NCI-H748 treated with DMSO at 0.1 percent for 48 hours (cell line): ENCODE results near the gene TDRD6.

Source experiments
- DNase-seq: peaks from one replicate; lab custom pipeline; 2025; lab: John Stamatoyannopoulos, UW

TDRD6 gene

DNA sequence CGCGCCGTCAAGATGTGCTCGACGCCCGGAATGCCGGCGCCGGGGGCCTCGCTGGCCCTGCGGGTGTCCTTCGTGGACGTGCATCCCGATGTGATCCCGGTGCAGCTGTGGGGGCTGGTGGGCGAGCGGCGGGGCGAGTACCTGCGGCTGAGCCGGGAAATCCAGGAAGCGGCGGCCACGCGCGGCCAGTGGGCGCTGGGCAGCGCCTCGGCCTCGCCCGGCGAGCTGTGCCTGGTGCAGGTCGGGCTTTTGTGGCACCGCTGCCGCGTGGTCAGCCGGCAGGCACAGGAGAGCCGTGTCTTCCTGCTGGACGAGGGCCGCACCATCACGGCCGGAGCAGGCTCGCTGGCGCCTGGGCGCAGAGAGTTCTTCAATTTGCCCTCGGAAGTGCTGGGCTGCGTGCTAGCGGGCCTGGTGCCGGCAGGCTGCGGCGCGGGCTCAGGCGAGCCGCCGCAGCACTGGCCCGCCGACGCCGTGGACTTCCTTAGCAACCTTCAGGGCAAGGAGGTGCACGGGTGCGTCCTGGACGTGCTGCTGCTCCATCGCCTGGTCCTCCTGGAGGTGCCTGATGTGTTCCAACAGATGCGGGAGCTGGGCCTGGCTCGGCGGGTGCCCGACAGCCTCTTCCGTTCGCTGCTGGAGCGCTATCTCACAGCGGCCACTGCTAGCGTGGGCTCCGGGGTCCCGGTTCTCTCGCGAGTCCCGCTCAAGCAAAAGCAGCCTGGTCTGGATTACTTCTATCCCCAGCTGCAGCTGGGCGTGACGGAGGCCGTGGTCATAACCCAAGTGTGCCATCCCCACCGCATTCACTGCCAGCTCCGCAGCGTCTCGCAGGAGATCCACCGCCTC, 656 bp downstream of the TDRD6 start:
- DNase-seq: no peak

DNA sequence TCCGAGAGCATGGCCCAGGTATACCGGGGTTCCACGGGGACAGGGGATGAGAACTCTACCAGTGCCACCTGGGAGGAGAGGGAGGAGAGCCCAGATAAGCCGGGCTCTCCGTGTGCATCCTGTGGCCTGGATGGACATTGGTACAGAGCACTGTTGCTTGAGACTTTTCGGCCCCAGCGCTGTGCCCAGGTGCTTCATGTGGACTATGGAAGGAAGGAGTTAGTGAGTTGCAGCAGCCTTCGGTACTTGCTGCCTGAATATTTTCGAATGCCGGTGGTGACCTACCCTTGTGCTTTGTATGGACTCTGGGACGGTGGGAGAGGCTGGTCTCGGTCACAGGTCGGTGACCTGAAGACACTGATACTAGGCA, 1.3 kb downstream of the TDRD6 start:
- no peak for DNase-seq

DNA sequence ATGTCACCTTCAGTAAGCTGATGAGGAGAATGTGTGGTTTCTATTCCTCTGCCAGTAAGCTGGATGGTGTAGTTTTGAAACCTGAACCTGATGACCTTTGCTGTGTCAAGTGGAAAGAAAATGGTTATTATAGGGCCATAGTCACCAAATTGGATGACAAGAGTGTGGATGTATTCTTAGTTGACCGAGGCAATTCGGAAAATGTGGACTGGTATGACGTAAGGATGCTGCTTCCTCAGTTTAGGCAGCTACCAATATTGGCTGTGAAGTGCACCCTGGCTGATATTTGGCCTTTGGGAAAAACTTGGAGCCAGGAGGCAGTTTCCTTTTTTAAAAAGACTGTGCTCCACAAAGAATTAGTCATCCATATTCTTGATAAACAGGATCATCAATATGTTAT, 2.0 kb downstream of the TDRD6 start:
- no peak for DNase-seq

DNA sequence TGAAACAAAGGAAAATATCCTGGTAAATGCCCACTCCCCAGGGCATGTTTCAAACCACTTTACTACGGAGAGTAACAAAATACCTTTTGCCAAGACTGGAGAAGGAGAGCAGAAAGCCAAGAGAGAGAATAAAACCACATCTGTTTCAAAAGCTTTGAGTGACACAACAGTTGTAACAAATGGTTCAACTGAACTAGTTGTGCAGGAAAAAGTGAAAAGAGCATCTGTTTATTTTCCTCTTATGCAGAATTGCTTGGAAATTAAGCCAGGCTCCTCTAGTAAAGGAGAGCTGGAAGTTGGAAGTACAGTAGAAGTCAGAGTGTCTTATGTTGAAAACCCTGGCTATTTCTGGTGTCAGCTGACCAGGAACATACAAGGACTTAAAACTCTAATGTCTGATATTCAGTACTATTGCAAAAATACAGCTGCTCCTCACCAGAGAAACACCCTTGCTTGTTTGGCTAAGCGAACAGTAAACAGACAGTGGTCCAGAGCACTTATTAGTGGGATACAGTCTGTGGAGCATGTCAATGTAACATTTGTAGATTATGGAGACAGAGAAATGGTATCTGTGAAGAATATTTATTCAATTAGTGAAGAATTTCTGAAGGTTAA, 2.6 kb downstream of the TDRD6 start:
- no peak for DNase-seq

- no peak for DNase-seq
Observed at GRCh38 chr6:46690911-46691451, 3.3 kb downstream of the TDRD6 start.

DNA sequence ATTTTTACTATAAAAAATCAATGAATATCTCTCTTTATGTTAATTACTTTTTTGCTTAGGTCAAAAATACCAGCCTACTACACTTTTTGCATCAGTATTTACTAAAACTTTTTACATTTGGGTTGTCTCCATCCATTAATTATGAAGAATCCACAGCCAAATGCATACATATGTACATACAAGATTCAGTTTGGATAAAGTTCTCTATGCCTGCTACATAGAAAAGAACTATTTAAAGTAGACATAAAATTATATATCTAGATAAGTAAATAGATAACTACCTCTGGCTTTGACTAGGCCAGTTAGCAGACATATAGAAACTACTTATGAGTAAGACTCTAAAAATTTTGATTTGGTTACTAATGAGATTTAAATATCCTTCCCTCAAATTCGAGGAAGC, 12.3 kb downstream of the TDRD6 start:
- no peak for DNase-seq

- no peak for DNase-seq
Observed at GRCh38 chr6:46704562-46704961, 16.9 kb downstream of the TDRD6 start.

GRCh38 chr6:46706464-46706863, 18.8 kb downstream of the TDRD6 start:
- no peak for DNase-seq

DNA sequence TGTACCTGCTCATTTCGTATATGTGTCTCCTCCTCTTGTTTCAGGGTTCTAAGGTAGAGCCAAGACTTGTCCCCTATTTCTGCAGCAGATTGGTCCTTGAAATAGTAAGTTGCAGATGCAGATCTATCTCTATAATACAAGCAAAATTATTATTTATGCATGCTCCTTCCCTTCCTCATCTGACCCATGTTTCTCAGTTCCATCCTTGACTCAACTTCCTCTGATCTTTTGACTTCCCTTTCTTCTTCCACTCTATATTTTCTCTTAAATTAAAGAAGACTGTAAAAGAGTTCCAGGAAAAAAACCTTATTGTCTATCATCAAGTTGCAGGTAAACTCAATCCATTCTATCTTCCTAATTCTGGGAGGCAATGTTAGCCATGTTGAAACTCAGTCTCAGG, 23.8 kb downstream of the TDRD6 start:
- no peak for DNase-seq

DNA sequence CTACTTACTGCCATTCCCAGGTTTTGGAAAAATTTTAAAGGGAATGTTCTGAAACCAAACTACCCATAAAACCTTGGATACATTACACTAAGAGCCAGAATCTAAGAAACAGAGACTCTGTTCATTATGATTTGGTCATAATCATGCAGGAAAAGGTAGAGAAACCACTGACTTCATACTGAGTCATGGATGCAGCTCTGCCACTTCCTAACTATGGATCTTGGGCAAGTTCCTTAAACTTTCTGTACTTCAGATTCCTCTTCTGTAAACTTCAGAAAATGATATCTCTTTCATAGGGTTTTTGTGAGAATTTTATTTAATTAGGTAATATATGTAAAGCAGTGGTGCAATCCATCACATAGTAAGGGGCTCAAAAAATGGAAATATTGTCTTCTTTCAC, 27.5 kb downstream of the TDRD6 start:
- no peak for DNase-seq

DNA sequence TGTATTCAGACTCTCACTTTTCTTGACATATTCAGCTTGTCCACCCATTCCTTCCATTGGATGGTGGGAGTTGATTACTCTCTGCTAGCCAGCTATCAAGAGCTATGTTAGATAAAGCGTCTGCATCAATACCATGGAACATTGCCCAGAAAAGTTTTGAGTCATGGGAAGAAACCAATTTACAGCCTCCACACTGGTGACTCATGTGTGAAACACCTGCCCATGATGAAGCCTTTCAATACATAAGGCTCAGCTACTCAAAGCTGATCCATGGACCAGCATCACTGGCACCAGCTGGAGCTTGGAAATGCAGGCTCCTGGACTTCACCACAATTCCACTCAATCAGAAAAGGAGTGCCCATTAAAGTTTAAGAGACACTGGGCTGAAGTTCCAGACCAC, 31.4 kb downstream of the TDRD6 start:
- DNase-seq: no peak

- no peak for DNase-seq
Observed at GRCh38 chr6:46720401-46720800, 32.7 kb downstream of the TDRD6 start.

DNA sequence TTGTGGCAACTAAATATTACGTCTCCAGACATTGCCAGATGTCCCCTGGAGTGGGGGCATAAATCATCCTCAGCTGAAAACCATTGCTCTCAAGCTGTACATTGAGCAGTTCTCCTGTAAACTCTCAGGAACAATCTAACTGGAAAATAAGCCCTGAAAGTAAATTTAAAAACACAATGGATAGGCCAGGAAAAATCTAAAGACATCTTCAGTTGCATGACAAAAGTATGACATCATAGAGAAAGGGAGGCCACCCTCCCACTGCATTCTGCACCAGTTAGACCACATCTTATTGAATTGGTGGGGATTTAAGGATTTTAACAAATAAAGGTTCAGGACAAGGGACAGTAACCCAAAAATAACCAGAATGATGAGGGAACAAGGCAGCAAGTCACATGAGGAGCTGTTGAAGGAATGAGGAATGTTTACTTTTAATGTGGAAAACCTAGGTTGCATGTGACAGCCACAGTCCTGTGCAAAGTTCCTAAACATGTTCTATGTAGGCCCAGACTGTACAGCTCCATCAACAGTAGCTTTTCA, 42.2 kb downstream of the TDRD6 start:
- no peak for DNase-seq

DNA sequence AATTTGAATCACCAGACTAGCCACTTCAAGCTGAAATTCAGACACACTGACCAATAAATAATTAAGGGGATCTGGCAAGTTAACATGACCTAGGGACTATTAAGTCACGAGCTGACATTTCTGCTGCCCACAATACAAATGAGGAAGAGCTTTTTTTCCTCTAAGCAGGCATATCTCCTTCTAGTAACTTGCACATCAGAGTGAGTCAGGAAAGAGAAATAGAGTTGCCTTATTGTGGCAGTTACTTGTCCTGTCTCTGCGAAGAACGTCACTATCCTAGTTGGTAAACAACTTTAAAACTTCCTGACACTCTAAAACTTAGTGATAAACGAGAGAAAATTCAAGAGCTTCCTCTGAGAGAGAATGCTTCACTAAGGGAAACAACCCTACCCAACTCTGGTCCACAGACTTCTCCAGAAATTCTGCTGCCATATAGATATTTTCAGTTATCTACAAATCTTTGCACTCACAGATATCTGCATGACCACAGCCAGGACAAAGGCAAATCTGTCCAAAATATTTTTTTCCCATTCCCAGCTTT, 43.3 kb downstream of the TDRD6 start:
- no peak for DNase-seq

DNA sequence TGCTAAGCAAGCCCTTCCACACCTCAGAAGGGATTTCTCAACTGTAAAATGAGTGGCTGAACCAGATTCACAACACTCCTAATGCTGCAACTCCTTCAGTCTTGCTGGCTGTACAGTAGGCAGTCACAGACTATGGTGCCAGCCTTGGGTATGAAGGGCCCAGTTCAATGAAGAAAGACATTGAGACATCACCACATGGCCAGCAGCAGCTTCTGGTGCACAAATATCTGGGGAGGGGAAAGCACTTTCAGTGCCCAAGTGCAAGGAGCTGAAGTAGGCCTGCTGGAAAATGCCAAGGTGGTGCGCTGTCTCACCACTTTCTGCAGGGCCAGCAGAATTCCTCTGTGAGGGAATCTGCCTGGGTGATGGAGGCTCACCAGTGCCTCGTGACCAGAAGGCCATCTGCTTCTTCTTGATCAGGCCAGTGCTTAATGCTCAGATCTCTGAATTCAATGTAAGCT, 45.7 kb downstream of the TDRD6 start:
- no peak for DNase-seq

- peak; percentile 40 for DNase-seq
Observed at GRCh38 chr6:46734867-46735719, 47.4 kb downstream of the TDRD6 start, which contains the start of gene PLA2G7. Gene PLA2G7 (minus strand): TSS chr6:46735375. CDS start chr6:46722891, 12,484 bp downstream.

DNA sequence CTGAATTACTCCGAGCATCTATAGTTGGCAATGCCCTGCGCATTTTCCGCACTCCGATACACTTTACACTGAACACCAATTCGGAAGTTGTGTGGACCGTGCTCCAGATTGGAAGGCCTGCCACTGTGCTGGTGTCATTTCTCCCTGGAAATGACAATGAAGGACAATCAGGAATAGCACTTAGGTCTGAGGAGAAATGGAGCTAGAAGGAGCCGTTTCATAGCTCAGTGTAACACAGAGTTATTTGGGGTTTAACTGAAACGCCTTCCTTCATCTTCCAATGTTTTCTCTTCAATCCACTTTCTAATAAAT, 48.0 kb downstream of the TDRD6 start:
- no peak for DNase-seq

GRCh38 chr6:46736906-46737305, 49.2 kb downstream of the TDRD6 start:
- no peak for DNase-seq

- DNase-seq: no peak
Observed at GRCh38 chr6:46741482-46741881, 53.8 kb downstream of the TDRD6 start.

- no peak for DNase-seq
Observed at GRCh38 chr6:46741910-46742309, 54.2 kb downstream of the TDRD6 start.

- DNase-seq: no peak
Observed at GRCh38 chr6:46743425-46744158, 55.9 kb downstream of the TDRD6 start.
